Measurements from ENCODE around the gene AFF3. TPM values are rescaled to one million over a fixed set of nuclear protein-coding genes. Genes with fewer than 3 reads are reported as not detected.

AFF3 gene
- total RNA-seq, 1 experiment from 2014 or later, result 0.22 TPM

DNA sequence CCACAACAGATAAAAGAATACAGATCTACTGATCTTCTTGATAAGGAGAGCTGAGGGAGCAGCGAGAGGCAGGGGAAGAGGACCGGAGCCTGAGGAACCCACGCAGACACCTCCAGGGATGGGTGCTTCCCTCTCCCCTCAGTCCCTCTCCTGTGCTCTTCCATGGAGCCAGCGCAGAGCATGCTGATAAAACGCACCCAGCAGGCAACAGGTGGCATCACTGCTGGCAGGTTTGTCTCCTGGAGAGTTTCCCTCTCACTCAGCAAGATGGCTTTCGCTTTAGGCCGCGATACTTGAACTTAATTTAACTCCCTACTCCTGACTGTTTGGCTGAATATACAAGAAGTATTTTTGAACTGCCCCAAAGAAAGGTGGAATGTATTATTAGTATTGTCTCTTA, 489.5 kb downstream of the AFF3 start:
- Histone ChIP-seq H2BK12ac (ENCODE audit: insufficient read length, low read depth, low read length) (no peak overlapping the region), H4K8ac (replicated peaks; ENCODE audit: insufficient read length, low read depth, low read length) (no peak overlapping the region), H2BK15ac (ENCODE audit: low read depth, low read length) (no peak overlapping the region), H3K9ac (ENCODE audit: extremely low read depth, insufficient read length, low read length) (no peak overlapping the region), H3T11ph (ENCODE audit: low read length) (no peak overlapping the region), H3K79me1 (ENCODE audit: insufficient read depth, low read depth, low read length, poor library complexity, severe bottlenecking) (no peaks in the 10 kb centered on the region), H2BK5ac (ENCODE audit: insufficient read length, low read length) (no peak overlapping the region), H4K5ac (ENCODE audit: insufficient read length, low read depth, low read length) (no peak overlapping the region), H3K4me1 (ENCODE audit: insufficient read depth, low read length) (peaks cover 12% of the 10 kb centered on the region; the same call in 1 of the 2 replicates), H3K4me2 (ENCODE audit: insufficient read depth, insufficient read length, low read length) (no peak overlapping the region), H2BK120ac (ENCODE audit: low read depth, low read length, poor library complexity, severe bottlenecking) (no peak overlapping the region), H2AK5ac (ENCODE audit: insufficient read length, low read length) (no peak overlapping the region), H3K79me2 (ENCODE audit: insufficient read depth, low read length) (no peaks in the 10 kb centered on the region), H2BK20ac (ENCODE audit: low read depth, low read length, poor library complexity, severe bottlenecking) (no peak overlapping the region), H3K4ac (ENCODE audit: low read depth, low read length) (no peak overlapping the region), H3K23me2 (ENCODE audit: insufficient read length, low read depth, low read length, poor library complexity, severe bottlenecking) (no peaks in the 10 kb centered on the region), H3K27ac (ENCODE audit: insufficient read length, low read depth, low read length) (no peak overlapping the region), H3K9me3 (ENCODE audit: control insufficient read depth, low read depth, low read length) (no peaks in the 10 kb centered on the region), H3K27me3 (ENCODE audit: insufficient read depth, low read length) (no peaks in the 10 kb centered on the region), H4K20me1 (ENCODE audit: control insufficient read depth, insufficient read depth, insufficient read length) (no peaks in the 10 kb centered on the region), H3K23ac (ENCODE audit: insufficient read length, low read depth, low read length) (no peak overlapping the region), H3K14ac (ENCODE audit: insufficient read depth, low read length) (no peak overlapping the region), H2AFZ (ENCODE audit: low read length) (no peak overlapping the region), H3K18ac (ENCODE audit: insufficient read length, low read depth, low read length) (no peak overlapping the region), H4K91ac (ENCODE audit: insufficient read length, low read depth, low read length) (no peak overlapping the region), H3K56ac (ENCODE audit: insufficient read length, low read depth, low read length) (no peak overlapping the region)
- Mint-ChIP-seq H3K4me3 (no peak overlapping the region), H3K27me3 (ENCODE audit: low read depth) (peaks cover 7% of the 10 kb centered on the region), H3K9me3 (peaks cover 0 to 3% of the 10 kb centered on the region in 2 experiments; a peak in 2 of 5 replicates), H3K36me3 (ENCODE audit: insufficient read depth in 1 of 3, low read depth in 3 of 3) (0 out of 7 replicates have a peak, but pooled peaks cover 0 to 2% (median 0%) of the 10 kb centered on the region in 3 experiments), H3K4me1 (peaks cover 18 to 22% of the 10 kb centered on the region in 2 experiments), H3K27ac (no peak overlapping the region)
- WGBS (ENCODE audit: extremely low coverage, insufficient read length, low lambda C conversion rate), result no CpG with 5 or more reads among the region's 8 CpGs
- no peak for TF ChIP-seq CTCF (conservative IDR thresholded peaks at IDR 0.05)
- no peak for DNase-seq
